ENCODE results near the gene FSD1. TPM values are rescaled to one million over a fixed set of nuclear protein-coding genes. Genes with fewer than 3 reads are reported as not detected.

The FSD1 gene
- total RNA-seq, 1 experiment from 2014 or later: not detected

- Histone ChIP-seq H4K20me1 (ENCODE audit: insufficient read depth) (no peaks in the 10 kb centered on the region), H3K4me1 (replicated peaks; ENCODE audit: insufficient read depth) (peaks cover 1% of the 10 kb centered on the region; the same call in 1 of the 2 replicates), H3K4me2 (no peak overlapping the region), H3K79me2 (ENCODE audit: low read depth) (peaks cover 9% of the 10 kb centered on the region; the same call in 1 of the 2 replicates), H3K36me3 (ENCODE audit: low read depth) (no peaks in the 10 kb centered on the region), H3K9me3 (ENCODE audit: insufficient read depth, low read depth) (no peaks in the 10 kb centered on the region), H3K27ac (no peak overlapping the region), H3K27me3 (ENCODE audit: insufficient read depth, low read depth) (no peaks in the 10 kb centered on the region), H3K4me3 (no peak overlapping the region), H3K9me2 (ENCODE audit: insufficient read depth) (no peaks in the 10 kb centered on the region), H2AFZ (no peak overlapping the region), H3F3A (ENCODE audit: insufficient read depth, low read depth) (no peaks in the 10 kb centered on the region)
- CTCF ChIA-PET: no interaction called here
- DNase-seq: no peak
- intact Hi-C loops (cut with micrococcal nuclease; ENCODE audit: unreplicated experiment): no loop called here
- POLR2A ChIA-PET (ENCODE audit: unreplicated experiment): interaction anchor here (0.6 kb wide), 1 partner anchor 41 kb away, joined by 3 read pairs; no protein-coding TSS in a partner anchor
- no TSS peak for BruUV-seq (replicated peaks)
- no peak for TF ChIP-seq EZH2 (IDR thresholded peaks at IDR 0.05; ENCODE audit: low read depth)
- no peak for TF ChIP-seq CTCF (conservative IDR thresholded peaks at IDR 0.05)
Measured at GRCh38 chr19:4368128-4368820, 63.9 kb downstream of the FSD1 start.

- TF ChIP-seq EZH2 (IDR thresholded peaks at IDR 0.05; ENCODE audit: low read depth) (no peak), CTCF (conservative IDR thresholded peaks at IDR 0.05) (no peak)
- no peaks in the 10 kb centered on the region for H4K20me1 ChIP-seq (ENCODE audit: insufficient read depth)
- no peak overlapping the region for H3K4me3 ChIP-seq
- H3K9me3 ChIP-seq (ENCODE audit: insufficient read depth, low read depth): no peaks in the 10 kb centered on the region
- ChIA-PET POLR2A (ENCODE audit: unreplicated experiment) (interaction anchor here (0.6 kb wide), 1 partner anchor 40 kb away, joined by 3 read pairs; no protein-coding TSS in a partner anchor), CTCF (interaction anchor here (0.6 kb wide), 1 partner anchor 17 kb away, joined by 8 read pairs; no protein-coding TSS in a partner anchor)
- H3K9me2 ChIP-seq (ENCODE audit: insufficient read depth): no peaks in the 10 kb centered on the region
- H3K4me2 ChIP-seq: no peak overlapping the region
- DNase-seq: peak in 1 of 2 experiments; percentile 82
- peaks cover 12% of the 10 kb centered on the region for H3K4me1 ChIP-seq (replicated peaks; ENCODE audit: insufficient read depth)
- intact Hi-C loops (cut with micrococcal nuclease; ENCODE audit: unreplicated experiment): loop anchor here (1.0 kb wide), 1 partner anchor 31 kb away; the partner anchor contains the start of gene SH3GL1
- peaks cover 4% of the 10 kb centered on the region; the same call in 1 of the 2 replicates for H3F3A ChIP-seq (ENCODE audit: insufficient read depth, low read depth)
- BruUV-seq (replicated peaks): no TSS peak
- H3K27me3 ChIP-seq (ENCODE audit: insufficient read depth, low read depth): no peaks in the 10 kb centered on the region
- no peaks in the 10 kb centered on the region for H3K36me3 ChIP-seq (ENCODE audit: low read depth)
- H3K79me2 ChIP-seq (ENCODE audit: low read depth): peaks cover 12% of the 10 kb centered on the region
- H3K27ac ChIP-seq: no peak overlapping the region
- no peak overlapping the region for H2AFZ ChIP-seq
Measured at GRCh38 chr19:4369109-4369887, 64.9 kb downstream of the FSD1 start.

GRCh38 chr19:4369888-4370260 is 65.5 kb downstream of the FSD1 start:
- Histone ChIP-seq H3K4me3 (no peak overlapping the region), H4K20me1 (ENCODE audit: insufficient read depth) (no peaks in the 10 kb centered on the region), H2AFZ (no peak overlapping the region), H3K27me3 (ENCODE audit: insufficient read depth, low read depth) (no peaks in the 10 kb centered on the region), H3K9me3 (ENCODE audit: insufficient read depth, low read depth) (no peaks in the 10 kb centered on the region), H3F3A (ENCODE audit: insufficient read depth, low read depth) (peaks cover 8% of the 10 kb centered on the region), H3K36me3 (ENCODE audit: low read depth) (no peaks in the 10 kb centered on the region), H3K4me2 (no peak overlapping the region), H3K9me2 (ENCODE audit: insufficient read depth) (no peaks in the 10 kb centered on the region), H3K79me2 (ENCODE audit: low read depth) (peaks cover 12% of the 10 kb centered on the region), H3K4me1 (replicated peaks; ENCODE audit: insufficient read depth) (peaks cover 17% of the 10 kb centered on the region), H3K27ac (no peak overlapping the region)
- ChIA-PET POLR2A (ENCODE audit: unreplicated experiment) (interaction anchor here (0.5 kb wide), 1 partner anchor 26 kb away, joined by 6 read pairs; the partner anchor contains the start of gene MPND), CTCF (interaction anchor here (0.6 kb wide), 1 partner anchor 17 kb away, joined by 8 read pairs; no protein-coding TSS in a partner anchor)
- DNase-seq: peak in 1 of 2 experiments; percentile 29
- TF ChIP-seq EZH2 (IDR thresholded peaks at IDR 0.05; ENCODE audit: low read depth) (no peak), CTCF (conservative IDR thresholded peaks at IDR 0.05) (no peak)
- intact Hi-C loops (cut with micrococcal nuclease; ENCODE audit: unreplicated experiment): loop anchor here (1.0 to 10.0 kb wide), 2 partner anchors 30 to 355 kb away; partner anchors contain the start of genes DPP9 and SH3GL1
- no TSS peak for BruUV-seq (replicated peaks)

Measured in PC-9 (cell line).